Small intestine (tissue), 16 donors: ENCODE results near the gene CACNA2D1. TPM values are rescaled to one million over a fixed set of nuclear protein-coding genes. Genes with fewer than 3 reads are reported as not detected.

ENCODE experiments used
- DNase-seq, 2 donors: peaks; one replicate each; pipeline versions ENCODE4 v3.0.0 to v3.0.0-alpha.2; 2013
- FAIRE-seq: peaks from 2 replicates; lab custom pipeline; 2012; peaks lifted over from hg19 to GRCh38; lab: Jason Lieb, UNC
- H3K27ac ChIP-seq, 3 donors: one replicate each; pipeline ENCODE4 v1.5.1; 2013; ENCODE audit warnings: low read length in 2 of 3, mild to moderate bottlenecking in 2 of 3, control low read depth in 1 of 3, inconsistent platforms in 1 of 3, low read depth in 1 of 3, moderate library complexity in 1 of 3
- H3K27me3 ChIP-seq, 3 donors: one replicate each; pipeline ENCODE4 v1.6.1; 2013; ENCODE audit warnings: low read length in 3 of 3, inconsistent platforms in 1 of 3; ENCODE audit not compliant: control insufficient read depth in 3 of 3, insufficient read depth in 3 of 3
- H3K36me3 ChIP-seq, 3 donors: one replicate each; pipeline ENCODE4 v1.6.1; 2013; ENCODE audit warnings: low read length in 3 of 3, inconsistent platforms in 1 of 3, low read depth in 1 of 3, mild to moderate bottlenecking in 1 of 3, moderate library complexity in 1 of 3; ENCODE audit not compliant: control insufficient read depth in 3 of 3, insufficient read depth in 2 of 3
- H3K4me1 ChIP-seq, 3 donors: one replicate each; pipeline ENCODE4 v1.6.1; 2013; ENCODE audit warnings: low read length in 2 of 3, inconsistent platforms in 1 of 3, low read depth in 1 of 3, mild to moderate bottlenecking in 1 of 3, moderate library complexity in 1 of 3; ENCODE audit not compliant: control insufficient read depth in 3 of 3, insufficient read depth in 2 of 3
- H3K4me3 ChIP-seq, 3 donors: one replicate each; pipeline ENCODE4 v1.5.1; 2013; ENCODE audit warnings: low read length in 3 of 3, control low read depth in 1 of 3, inconsistent platforms in 1 of 3, low read depth in 1 of 3, mild to moderate bottlenecking in 1 of 3, moderate library complexity in 1 of 3
- H3K9me3 ChIP-seq, 2 donors: one replicate each; pipeline ENCODE4 v1.6.1; 2013; ENCODE audit warnings: low read depth in 1 of 2, low read length in 1 of 2; ENCODE audit not compliant: control insufficient read depth in 2 of 2, insufficient read depth in 1 of 2
- WGBS, 3 donors: extraction: QIAGEN DNeasy Blood & Tissue Kit; methylation state at CpG; one replicate each; pipeline ENCODE4 v1.1.7; 2013; 5-methylcytosine and 5-hydroxymethylcytosine counted together
- long read RNA-seq, 10 donors: transcript quantifications; one replicate each; lab custom pipeline, GENCODE V29; 2026
- polyA plus RNA-seq, 4 donors: library from polyadenylated mRNA; stranded (reverse) in 3 of 4; unstranded in 1 of 4; fragments of 200-250 nt in 3 of 4; fragments of 120-200 nt in 1 of 4; gene quantifications; one replicate each; pipeline versions ENCODE4 v1.2.1 to v1.2.3, GENCODE V29; 2013
- donor health status: healthy with polysubstance abuse.
- donor health status: control.
- donor health status: control.
- donor health status: Bipolar disorder and iron deficiency.
- donor health status: healthy.

Gene CACNA2D1
- polyA plus RNA-seq, result 1 to 10 TPM; 1.3 to 4.8 (median 2.7) TPM
- long read RNA-seq, donor 1, result 0 reads
- long read RNA-seq, donor 2, full-length matches to known transcripts, result 1 of 1 reads
- long read RNA-seq, donor 2, partial matches to known transcripts, result 0 of 1 reads
- long read RNA-seq, donor 2, other reads (novel, unspliced or antisense), result 0 of 1 reads
- long read RNA-seq, donor 3, result 0 reads
- long read RNA-seq, donor 4, result 0 reads
- long read RNA-seq, donor 5, result 0 reads
- long read RNA-seq, donor 6, result 0 reads
- long read RNA-seq, donor 7, result 0 reads
- long read RNA-seq, donor 8, result 0 reads
- long read RNA-seq, donor 9, result 0 reads
- long read RNA-seq, donor 10, full-length matches to known transcripts, result 1 of 1 reads
- long read RNA-seq, donor 10, partial matches to known transcripts, result 0 of 1 reads
- long read RNA-seq, donor 10, other reads (novel, unspliced or antisense), result 0 of 1 reads

DNA sequence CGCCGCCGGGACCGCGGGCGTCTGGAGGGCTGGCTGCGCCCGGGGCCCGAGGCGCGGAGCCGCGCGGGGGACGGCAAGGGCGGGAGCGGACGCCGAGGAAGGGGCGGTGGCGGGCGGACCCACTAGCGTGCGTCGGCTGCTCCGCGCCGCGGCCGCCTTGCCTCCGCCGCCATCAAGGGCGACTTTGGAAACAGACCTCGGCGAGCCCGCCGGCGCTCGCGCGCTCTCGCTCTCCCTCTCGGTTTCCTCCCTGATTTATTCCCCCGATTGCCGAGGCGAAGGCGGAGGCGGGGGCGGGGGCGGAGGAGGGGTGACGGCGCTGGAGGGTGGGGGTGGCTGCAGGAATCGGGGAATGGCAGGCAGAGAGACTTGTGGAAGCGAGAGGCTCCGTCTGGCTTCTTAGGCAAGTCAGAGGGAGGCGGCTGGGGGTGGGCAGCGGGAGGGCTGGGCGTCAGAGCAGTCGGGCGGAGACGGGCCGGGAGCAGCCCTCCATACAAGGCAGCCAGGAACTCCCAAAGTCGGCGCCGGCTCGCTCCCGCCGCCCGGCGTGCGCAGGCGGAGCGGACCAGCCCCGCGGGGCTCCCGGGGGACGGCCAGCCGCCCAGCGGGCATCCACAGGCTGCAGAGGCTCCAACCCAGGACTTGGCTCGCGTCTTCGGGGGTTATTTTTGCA is at the start of gene CACNA2D1:
CACNA2D1 (minus strand) TSS at position 231 of the 673 bp plus-strand sequence.
- Histone ChIP-seq H3K36me3 (no peaks in the 10 kb centered on the region), H3K4me3 (peak within 1 kb of the TSS; percentile 50 to 65 (median 51)), H3K27ac (peak within 1 kb of the TSS; percentile 73 to 89 (median 78)), H3K9me3 (no peaks in the 10 kb centered on the region), H3K27me3 (peaks cover 0 to 14% (median 2%) of the 10 kb centered on the region in 3 donors), H3K4me1 (peaks cover 0 to 3% (median 0%) of the 10 kb centered on the region in 3 donors)
- no peak for FAIRE-seq
- DNase-seq, result peak; percentile 57 to 66
- 0 to 2% (median 1%) methylated on average over 59 to 82 of the region's 82 CpGs for whole genome bisulfite sequencing, 3 donors

DNA sequence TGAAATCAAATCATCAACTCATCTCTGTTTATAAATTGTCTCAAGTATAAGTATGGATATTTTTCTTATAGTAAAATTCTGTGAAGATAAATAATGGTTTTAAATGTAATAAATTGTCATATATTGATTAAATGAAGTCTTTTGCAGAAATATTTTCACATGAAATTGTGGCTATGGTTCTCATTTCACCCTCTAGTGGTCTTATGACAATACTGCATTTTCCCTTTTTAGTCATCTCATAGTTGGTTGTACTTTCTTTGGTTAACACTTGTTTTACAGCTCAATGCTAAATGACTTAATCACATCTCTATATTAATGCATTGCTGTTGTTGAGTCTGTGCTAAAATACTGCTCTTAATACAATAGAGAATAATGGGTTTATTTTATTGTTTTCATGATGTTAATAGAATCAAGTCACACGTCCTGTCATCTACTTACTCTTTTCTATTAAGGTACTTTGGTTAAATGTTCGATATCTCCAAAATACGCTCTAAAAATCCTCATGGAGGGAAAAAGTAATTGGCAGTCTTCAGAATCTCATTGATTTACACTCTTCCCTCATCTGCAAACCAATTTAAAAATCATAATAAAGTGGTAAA is 38.0 kb upstream of the CACNA2D1 start:
- Histone ChIP-seq H3K27me3 (no peaks in the 10 kb centered on the region), H3K36me3 (no peaks in the 10 kb centered on the region), H3K9me3 (no peaks in the 10 kb centered on the region), H3K4me3 (no peak overlapping the region), H3K4me1 (no peaks in the 10 kb centered on the region), H3K27ac (no peak overlapping the region)
- FAIRE-seq, result peak; percentile 79
- peak; percentile 21 to 34 for DNase-seq
- WGBS, 3 donors, result 80 to 91% (median 86%) methylated on average over 3 of the region's 3 CpGs

DNA sequence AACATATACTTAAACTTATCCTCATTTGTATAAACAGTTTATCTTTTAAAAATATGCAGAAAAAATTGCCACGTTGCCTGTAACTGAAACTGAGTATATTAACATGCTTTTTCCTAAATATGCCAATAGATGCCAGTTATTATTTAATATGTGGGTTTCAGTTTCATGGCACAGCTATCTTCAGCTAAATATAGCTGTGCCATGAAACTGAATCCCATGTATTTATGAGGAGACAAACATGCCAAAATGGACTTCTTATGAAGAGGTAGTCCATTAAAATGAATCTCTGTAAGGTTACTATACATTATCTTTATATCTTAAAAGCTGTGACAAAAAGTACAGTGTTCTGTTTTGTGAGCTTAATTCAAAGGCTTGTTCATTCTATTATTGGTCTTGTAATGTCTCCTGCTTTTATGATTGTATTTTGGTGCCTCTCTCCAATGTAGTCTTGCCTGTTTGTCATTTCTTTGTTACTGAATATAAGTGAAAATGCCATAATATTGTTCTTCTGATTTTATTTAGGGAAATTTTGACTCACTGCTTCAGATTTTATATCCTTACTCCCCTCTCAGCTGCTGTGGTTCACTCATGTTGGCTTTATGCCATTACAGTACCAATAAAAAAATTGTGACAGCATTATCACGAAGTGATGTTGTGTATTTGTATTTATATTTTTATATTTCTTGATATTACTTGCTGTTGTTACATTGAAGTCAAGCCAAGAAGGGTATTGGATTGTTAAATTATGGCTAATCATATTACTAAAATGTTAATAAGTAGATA is 34.3 kb upstream of the CACNA2D1 start:
- DNase-seq (no peak), FAIRE-seq (no peak)
- 22 to 30% (median 29%) methylated on average over 2 of the region's 2 CpGs for WGBS, 3 donors

DNA sequence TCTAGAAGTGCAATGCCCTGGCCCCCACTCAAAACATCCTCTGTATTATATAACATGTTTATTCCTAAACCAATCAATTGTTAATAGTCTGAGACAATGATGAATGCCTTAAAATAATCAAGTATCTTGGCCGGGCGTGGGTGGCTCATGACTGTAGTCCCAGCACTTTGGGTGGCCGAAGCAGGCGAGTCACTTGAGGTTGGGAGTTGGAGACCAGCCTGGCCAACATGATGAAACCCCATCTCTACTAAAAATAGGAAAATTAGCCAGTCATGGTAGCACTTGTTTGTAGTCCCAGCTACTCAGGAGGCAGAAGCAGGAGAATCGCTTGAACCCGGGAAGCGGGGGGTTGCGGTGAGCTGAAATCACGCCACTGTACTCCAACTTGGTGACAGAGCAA is 29.4 kb upstream of the CACNA2D1 start:
- Histone ChIP-seq H3K27me3 (no peaks in the 10 kb centered on the region), H3K4me1 (no peaks in the 10 kb centered on the region), H3K9me3 (no peaks in the 10 kb centered on the region), H3K36me3 (no peaks in the 10 kb centered on the region), H3K4me3 (no peak overlapping the region), H3K27ac (no peak overlapping the region)
- 87 to 96% (median 91%) methylated on average over 9 of the region's 9 CpGs for WGBS, 3 donors
- DNase-seq (no peak), FAIRE-seq (no peak)

More for the DNA sequence above, 34.3 kb upstream of the CACNA2D1 start:
- Histone ChIP-seq H3K4me1 (no peaks in the 10 kb centered on the region), H3K4me3 (no peak overlapping the region), H3K36me3 (no peaks in the 10 kb centered on the region), H3K9me3 (no peaks in the 10 kb centered on the region), H3K27ac (no peak overlapping the region), H3K27me3 (no peaks in the 10 kb centered on the region)

DNA sequence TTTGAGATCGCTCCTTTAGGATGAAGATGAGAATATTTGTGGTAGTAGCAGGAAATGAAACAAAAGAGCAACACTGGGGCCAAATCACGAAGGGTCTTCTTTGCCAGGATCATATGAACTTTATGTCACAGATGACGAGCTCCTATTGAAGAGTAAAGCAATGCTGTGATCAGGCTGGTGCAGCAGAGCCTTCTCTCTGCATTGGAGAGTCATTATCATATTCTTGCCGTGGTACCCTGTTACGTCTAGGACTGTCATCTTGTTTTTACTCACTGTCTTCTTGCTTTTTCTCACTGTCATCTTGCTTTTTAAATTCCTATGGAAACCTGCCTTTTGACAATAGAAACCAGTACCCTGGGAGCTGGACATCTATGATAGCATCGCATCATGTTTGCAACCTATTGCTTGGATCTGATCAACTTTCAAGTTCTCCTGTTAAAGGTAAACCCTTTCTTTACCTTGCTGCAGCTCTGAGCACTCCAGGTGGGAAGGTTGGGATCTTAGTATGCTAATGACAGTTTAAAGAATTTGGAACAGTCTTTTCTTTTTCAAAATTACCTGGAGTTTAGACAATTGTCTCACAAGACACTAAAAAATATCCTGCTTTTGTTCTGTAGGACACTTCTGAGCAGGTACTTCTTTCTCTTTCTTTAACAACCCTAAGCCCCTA is 27.9 kb upstream of the CACNA2D1 start:
- FAIRE-seq (no peak), DNase-seq (no peak)
- H3K27ac ChIP-seq, result no peak overlapping the region
- no peak overlapping the region for H3K4me3 ChIP-seq
- 76 to 90% (median 81%) methylated on average over 6 of the region's 6 CpGs for WGBS, 3 donors
- no peaks in the 10 kb centered on the region for H3K9me3 ChIP-seq
- no peaks in the 10 kb centered on the region for H3K36me3 ChIP-seq
- no peaks in the 10 kb centered on the region for H3K27me3 ChIP-seq
- H3K4me1 ChIP-seq, result no peaks in the 10 kb centered on the region

DNA sequence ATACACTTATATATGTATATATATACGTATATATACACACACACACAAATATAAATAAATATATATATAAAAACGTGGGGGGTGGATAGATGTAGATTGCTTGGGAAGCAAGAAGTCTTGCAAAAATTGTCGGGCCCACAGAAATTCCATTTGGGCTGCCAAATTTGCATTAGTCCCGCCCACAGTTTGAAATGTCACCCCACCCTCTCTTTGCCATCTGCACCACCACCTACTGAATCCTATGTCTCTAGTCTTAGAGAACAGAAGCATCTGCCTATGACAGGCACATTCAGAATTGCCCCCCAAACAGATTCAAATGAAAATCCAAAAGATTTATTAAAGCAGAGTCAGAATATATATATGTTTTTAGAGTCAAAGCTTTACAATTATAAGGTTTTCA is 25.6 kb upstream of the CACNA2D1 start:
- WGBS, 3 donors, result 71 to 86% (median 73%) methylated on average over 4 of the region's 4 CpGs
- FAIRE-seq, result no peak

DNA sequence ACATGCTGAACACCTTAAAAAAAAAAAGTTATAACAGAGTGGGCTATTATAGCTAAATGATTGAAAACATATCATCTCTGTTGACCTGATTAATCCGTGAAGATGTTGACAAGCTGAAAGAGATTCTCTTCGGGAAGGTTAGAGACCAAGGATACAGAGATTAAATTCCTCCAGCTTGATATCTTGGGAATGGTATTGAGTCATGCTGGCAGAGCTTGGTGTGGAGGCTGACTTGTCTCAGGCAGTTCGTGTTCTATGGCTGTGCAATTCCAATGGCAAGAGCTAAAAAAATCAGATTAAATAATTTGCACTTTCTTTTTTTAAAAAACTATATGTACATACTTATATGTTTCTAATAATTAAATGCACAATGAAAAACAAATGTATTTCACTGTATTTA is 24.9 kb upstream of the CACNA2D1 start:
- WGBS, 3 donors, result 31 to 68% (median 41%) methylated on average over 3 of the region's 3 CpGs
- Histone ChIP-seq H3K9me3 (peaks cover 0 to 2% of the 10 kb centered on the region in 2 donors), H3K36me3 (no peaks in the 10 kb centered on the region), H3K27ac (no peak overlapping the region), H3K4me1 (peaks cover 0 to 3% (median 0%) of the 10 kb centered on the region in 3 donors), H3K4me3 (no peak overlapping the region), H3K27me3 (no peaks in the 10 kb centered on the region)
- DNase-seq (peak in 1 of 2 donors; percentile 56), FAIRE-seq (no peak)

More for the DNA sequence above, 25.6 kb upstream of the CACNA2D1 start:
- no peaks in the 10 kb centered on the region for H3K36me3 ChIP-seq
- H3K4me1 ChIP-seq, result peaks cover 0 to 3% (median 0%) of the 10 kb centered on the region in 3 donors
- no peak overlapping the region for H3K27ac ChIP-seq
- no peaks in the 10 kb centered on the region for H3K27me3 ChIP-seq
- no peak overlapping the region for H3K4me3 ChIP-seq
- no peaks in the 10 kb centered on the region for H3K9me3 ChIP-seq
- DNase-seq, result no peak
